Epithelial cell of proximal tubule (primary cell): ENCODE results near the gene CARNS1. TPM values are rescaled to one million over a fixed set of nuclear protein-coding genes. Genes with fewer than 3 reads are reported as not detected.
A peak's percentile ranks its signal among the peaks of the same experiment; 100 is the strongest.

Experiments used
- DNase-seq: peaks from one replicate; pipeline ENCODE4 v3.0.0-alpha.2; 2011; ENCODE audit warnings: low read depth
- H3K4me3 ChIP-seq: 2 replicates; pipeline ENCODE4 v1.5.1; 2011; ENCODE audit warnings: low read depth, mild to moderate bottlenecking, low read length
- total RNA-seq: library from RNA; depleted of rRNA; stranded (reverse); fragments of >200 nt; gene quantifications from 2 replicates; pipeline ENCODE4 v1.2.3, GENCODE V29; 2015
- TF ChIP-seq, protein P1 (sequence below): conservative IDR thresholded peaks from 2 replicates; pipeline ENCODE4 v1.5.1; 2012; ENCODE audit warnings: low read depth, mild to moderate bottlenecking, low read length

The CARNS1 gene
- total RNA-seq, 1 donor from 2014 or later = 0.23 TPM

DNA sequence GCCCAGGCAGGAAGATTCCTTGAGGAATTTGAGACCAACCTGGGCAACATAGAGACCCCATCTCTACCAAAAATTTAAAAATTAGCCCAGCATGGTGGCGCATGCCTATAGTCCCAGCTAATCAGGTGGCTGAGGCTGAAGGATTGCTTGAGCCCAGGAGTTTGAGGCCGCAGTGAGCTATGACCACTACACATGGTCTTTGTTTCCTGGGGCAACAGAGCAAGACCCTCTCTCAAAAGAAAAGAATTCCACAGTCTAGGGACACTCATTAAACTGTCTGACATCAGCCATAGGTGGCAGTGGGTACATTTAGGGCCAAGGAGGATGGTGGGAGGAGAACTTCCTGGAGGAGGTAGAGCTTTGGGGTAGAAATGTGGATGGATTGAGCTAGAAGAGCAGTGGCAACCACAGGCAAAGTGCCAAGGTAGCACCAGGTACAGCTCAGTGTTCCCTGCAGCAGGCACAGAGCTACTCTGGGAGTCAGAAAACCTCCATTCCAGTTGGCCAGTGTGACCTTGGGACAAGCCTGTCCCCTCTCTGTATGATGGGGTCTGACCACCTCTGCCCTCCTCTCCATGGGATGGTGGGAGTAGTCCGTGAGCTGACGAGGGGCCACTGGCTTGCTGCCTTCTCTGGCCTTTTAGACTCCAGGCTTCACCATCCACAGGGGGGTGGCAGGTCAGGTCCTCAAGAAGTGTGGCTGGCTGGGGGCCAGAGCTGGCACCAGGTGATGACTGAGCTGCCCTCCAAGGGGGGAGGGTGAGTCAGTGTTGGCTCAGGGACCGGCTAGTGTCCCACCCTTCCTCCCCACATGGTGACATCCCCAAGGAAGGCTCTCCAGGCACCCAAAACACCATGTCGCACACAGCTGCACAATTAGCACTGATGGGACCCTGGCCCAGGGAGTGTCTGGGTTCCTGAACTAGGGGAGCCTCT is 38.3 kb upstream of the CARNS1 start:
- DNase-seq = no peak
- no peak overlapping the region for H3K4me3 ChIP-seq
- TF ChIP-seq, protein P1, sequence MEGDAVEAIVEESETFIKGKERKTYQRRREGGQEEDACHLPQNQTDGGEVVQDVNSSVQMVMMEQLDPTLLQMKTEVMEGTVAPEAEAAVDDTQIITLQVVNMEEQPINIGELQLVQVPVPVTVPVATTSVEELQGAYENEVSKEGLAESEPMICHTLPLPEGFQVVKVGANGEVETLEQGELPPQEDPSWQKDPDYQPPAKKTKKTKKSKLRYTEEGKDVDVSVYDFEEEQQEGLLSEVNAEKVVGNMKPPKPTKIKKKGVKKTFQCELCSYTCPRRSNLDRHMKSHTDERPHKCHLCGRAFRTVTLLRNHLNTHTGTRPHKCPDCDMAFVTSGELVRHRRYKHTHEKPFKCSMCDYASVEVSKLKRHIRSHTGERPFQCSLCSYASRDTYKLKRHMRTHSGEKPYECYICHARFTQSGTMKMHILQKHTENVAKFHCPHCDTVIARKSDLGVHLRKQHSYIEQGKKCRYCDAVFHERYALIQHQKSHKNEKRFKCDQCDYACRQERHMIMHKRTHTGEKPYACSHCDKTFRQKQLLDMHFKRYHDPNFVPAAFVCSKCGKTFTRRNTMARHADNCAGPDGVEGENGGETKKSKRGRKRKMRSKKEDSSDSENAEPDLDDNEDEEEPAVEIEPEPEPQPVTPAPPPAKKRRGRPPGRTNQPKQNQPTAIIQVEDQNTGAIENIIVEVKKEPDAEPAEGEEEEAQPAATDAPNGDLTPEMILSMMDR = no peak

DNA sequence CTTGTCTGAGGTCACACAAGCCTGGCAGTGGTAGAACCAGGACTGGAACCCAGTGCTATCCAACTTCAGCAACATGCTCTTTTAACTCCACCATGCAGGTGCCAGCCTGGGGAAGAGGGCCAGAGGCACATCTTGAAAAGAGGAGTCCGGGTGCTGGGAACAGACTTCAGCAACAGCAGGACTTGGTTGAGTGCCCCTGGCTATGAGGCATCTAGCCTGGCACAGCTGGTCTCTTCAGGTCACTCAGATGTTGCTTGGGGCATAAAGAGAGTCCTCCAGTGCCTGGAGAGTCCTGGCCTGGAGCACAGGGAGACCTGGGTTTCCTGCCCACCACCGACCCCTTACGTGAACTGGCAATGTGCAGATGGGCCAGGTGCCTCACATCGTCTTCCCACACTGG is 36.9 kb upstream of the CARNS1 start:
- H3K4me3 ChIP-seq = no peak overlapping the region
- TF ChIP-seq, protein P1 = no peak
- no peak for DNase-seq

DNA sequence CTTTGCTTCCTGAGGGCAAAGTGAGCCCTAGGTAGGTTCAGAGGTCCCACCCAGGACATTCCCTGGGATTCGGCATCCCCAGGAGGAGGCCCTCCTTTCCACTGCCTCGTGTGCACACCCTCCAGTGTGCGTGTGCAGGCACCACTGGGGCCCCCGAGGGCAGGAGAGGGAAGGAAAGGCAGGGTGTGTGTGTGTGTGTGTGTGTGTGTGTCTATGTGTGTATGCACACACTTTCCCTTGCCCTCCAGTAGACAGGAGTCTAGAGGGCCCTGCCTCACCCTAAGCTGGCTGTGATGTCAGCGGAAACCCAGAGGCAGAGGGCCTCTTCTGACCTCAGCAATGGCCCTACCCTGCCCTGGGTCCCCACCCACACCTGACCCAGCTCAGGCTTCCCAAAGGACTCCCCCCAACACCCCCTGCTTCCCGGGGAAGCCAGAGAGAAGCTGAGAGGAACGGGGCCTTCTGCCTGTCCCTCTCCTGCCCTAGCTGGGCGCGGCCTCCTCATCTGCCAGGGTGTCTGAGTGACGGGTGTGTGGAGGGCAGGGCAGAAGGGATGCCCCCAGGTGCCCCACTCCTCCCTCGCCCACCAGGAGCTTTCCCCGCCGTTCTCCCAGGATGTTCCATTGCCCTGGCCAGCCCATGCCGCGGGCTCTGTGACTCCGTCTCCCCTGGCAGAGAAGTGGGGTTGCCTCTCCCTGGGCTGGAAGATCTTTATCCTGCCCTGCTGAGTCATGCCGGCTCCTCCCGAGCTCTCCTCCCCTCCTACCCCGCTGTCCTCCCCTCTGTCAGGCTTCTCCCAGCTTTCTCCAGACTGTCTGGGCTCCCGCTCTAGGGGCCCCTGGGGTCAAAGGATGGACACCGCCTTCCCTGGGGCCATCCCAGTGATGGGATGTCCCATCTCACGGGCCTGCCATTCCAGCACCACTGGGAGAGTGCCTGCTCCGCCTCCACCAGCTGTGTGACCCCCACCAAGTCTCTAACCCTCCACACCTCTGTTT is 36.1 kb upstream of the CARNS1 start:
- H3K4me3 ChIP-seq = no peak overlapping the region
- no peak for DNase-seq
- TF ChIP-seq, protein P1 = no peak

DNA sequence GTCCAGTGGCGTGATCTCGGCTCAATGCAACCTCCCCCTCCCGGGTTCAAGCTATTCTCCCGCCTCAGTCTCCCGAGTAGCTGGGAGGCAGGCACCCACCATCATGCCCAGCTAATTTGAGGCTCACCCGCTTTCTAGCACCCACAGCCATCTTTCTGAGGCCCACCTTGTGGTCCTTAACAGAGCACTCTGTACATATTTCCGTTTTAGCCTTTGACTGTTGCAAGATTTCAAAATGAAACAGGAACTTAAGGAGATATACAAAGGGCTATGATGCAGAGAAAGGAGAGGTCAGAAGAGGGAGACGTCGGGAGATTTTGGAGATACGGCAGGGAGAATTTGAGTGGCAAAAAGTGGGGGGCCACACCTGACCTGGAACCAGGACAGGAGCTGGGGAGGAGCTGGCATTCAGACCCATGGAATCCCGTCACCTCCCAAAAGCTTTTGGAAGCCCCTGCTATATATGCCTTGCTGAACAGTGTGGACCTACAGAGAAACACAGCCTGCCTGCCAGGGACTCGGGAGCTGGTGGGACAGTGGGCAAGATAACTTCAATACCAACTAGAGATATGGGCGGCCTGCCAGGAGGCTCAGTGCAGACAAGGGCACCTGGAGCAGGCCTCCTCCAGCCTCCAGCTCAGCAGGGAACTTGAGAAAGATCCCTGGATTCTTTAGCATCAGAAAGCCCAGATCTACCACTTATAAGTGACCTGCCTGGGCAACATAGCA is 34.1 kb upstream of the CARNS1 start:
- no peak overlapping the region for H3K4me3 ChIP-seq
- DNase-seq = no peak
- TF ChIP-seq, protein P1 = no peak

DNA sequence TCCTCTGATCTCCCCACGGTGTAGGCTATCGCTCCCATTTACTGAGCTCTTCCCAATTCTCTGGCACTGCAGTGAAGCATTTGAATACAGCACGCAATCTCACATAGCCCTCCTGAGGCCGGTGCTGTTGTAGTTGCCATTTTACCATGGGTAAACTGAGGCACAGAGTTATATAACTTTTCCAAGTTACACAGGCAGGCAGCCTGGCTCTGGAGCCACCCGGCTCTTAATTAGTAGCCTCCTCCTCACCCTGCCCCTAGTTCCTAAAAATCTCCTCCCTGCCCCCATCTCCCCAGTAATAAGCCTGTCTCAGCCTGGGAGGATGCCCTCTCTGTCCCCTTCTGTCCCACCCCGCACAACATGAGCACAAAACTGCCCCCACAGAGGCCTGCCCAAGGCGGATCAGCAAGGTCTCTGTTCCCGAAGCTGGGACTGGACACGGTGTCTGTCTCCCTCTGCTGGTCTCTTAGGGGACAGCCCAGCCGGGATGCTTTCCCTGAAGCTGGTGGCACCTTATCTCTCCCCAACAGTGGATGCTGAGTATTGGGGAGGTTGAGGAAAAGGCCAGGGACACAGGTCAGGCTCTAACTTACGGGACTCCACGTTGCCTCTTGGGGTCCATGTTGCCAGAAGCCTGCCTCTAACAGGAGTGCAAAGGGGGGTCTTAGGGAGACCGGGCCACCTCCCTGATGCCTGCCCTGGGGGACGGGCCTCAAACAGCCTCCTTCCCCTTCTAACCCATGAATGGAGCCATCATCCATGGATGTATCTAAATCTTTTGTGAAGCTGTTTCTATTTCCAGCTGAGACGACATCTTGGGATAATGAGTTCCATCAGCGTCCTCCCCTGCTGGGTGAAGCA is 33.0 kb upstream of the CARNS1 start:
- no peak overlapping the region for H3K4me3 ChIP-seq
- TF ChIP-seq, protein P1 = peak; percentile 99
- no peak for DNase-seq
